ENCODE results near the gene AQP2.

Gene AQP2

GRCh38 chr12:49972641-49973360, 22.3 kb downstream of the AQP2 start, which contains the start of gene AQP6:
TSS of gene AQP6 (plus strand) at chr12:49972947. CDS start at chr12:49973174, 227 bp downstream.
- Histone ChIP-seq H3K27ac (ENCODE audit: low read length) (no peak within 1 kb of the TSS), H3K27me3 (ENCODE audit: control insufficient read depth, insufficient read depth, low read length) (no peaks in the 10 kb centered on the region; the same call in 1 of the 2 replicates), H3K4me1 (ENCODE audit: control insufficient read depth, insufficient read depth, low read length) (no peaks in the 10 kb centered on the region), H3K4me3 (ENCODE audit: low read length) (no peak within 1 kb of the TSS), H3K36me3 (ENCODE audit: control insufficient read depth, insufficient read depth, low read length) (no peaks in the 10 kb centered on the region), H3K9me3 (ENCODE audit: control insufficient read depth, insufficient read depth, low read length) (no peaks in the 10 kb centered on the region)
- WGBS (ENCODE audit: insufficient coverage, insufficient read length): no CpG with 5 or more reads among the region's 18 CpGs
- DNase-seq (ENCODE audit: low read depth, low spot score): no peak

GRCh38 chr12:49973361-49973830, 22.9 kb downstream of the AQP2 start:
- Histone ChIP-seq H3K9me3 (ENCODE audit: control insufficient read depth, insufficient read depth, low read length) (no peaks in the 10 kb centered on the region), H3K4me1 (ENCODE audit: control insufficient read depth, insufficient read depth, low read length) (no peaks in the 10 kb centered on the region), H3K36me3 (ENCODE audit: control insufficient read depth, insufficient read depth, low read length) (no peaks in the 10 kb centered on the region), H3K27me3 (ENCODE audit: control insufficient read depth, insufficient read depth, low read length) (no peaks in the 10 kb centered on the region), H3K27ac (ENCODE audit: low read length) (no peak overlapping the region), H3K4me3 (ENCODE audit: low read length) (no peak overlapping the region)
- no peak for DNase-seq (ENCODE audit: low read depth, low spot score)
- no CpG with 5 or more reads among the region's 19 CpGs for WGBS (ENCODE audit: insufficient coverage, insufficient read length)

GRCh38 chr12:49974231-49974675, 23.7 kb downstream of the AQP2 start:
- Histone ChIP-seq H3K4me1 (ENCODE audit: control insufficient read depth, insufficient read depth, low read length) (no peaks in the 10 kb centered on the region; the same call in 1 of the 2 replicates), H3K36me3 (ENCODE audit: control insufficient read depth, insufficient read depth, low read length) (no peaks in the 10 kb centered on the region), H3K4me3 (ENCODE audit: low read length) (no peak overlapping the region), H3K27ac (ENCODE audit: low read length) (no peak overlapping the region), H3K9me3 (ENCODE audit: control insufficient read depth, insufficient read depth, low read length) (no peaks in the 10 kb centered on the region), H3K27me3 (ENCODE audit: control insufficient read depth, insufficient read depth, low read length) (no peaks in the 10 kb centered on the region)
- WGBS (ENCODE audit: insufficient coverage, insufficient read length): no CpG with 5 or more reads among the region's 15 CpGs
- no peak for DNase-seq (ENCODE audit: low read depth, low spot score)

- Histone ChIP-seq H3K36me3 (ENCODE audit: control insufficient read depth, insufficient read depth, low read length) (no peaks in the 10 kb centered on the region), H3K4me3 (ENCODE audit: low read length) (no peak overlapping the region), H3K27ac (ENCODE audit: low read length) (no peak overlapping the region), H3K4me1 (ENCODE audit: control insufficient read depth, insufficient read depth, low read length) (peaks cover 2% of the 10 kb centered on the region; the same call in 1 of the 2 replicates), H3K9me3 (ENCODE audit: control insufficient read depth, insufficient read depth, low read length) (no peaks in the 10 kb centered on the region), H3K27me3 (ENCODE audit: control insufficient read depth, insufficient read depth, low read length) (no peaks in the 10 kb centered on the region)
- no peak for DNase-seq (ENCODE audit: low read depth, low spot score)
- WGBS (ENCODE audit: insufficient coverage, insufficient read length): no CpG with 5 or more reads among the region's 8 CpGs
Measured at GRCh38 chr12:49974677-49975317, 24.3 kb downstream of the AQP2 start.

DNA sequence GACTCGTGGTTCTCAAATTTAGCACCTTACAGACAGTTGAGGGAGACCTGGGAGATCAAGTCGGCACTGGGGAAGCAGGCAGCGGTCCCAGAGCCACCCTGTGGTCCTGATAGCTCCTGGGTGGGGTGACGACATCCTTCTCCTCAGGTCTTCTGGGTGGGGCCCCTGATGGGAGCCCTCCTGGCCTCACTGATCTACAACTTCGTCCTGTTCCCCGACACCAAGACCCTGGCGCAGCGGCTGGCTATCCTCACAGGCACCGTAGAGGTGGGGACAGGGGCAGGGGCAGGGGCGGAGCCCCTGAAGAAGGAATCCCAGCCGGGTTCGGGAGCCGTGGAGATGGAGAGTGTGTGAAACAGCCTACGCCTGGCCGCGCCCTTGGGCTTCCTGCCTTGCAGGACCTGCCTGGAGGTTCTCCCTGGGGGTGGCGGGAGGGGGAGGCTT, 24.8 kb downstream of the AQP2 start:
- no CpG with 5 or more reads among the region's 17 CpGs for WGBS (ENCODE audit: insufficient coverage, insufficient read length)
- H3K9me3 ChIP-seq (ENCODE audit: control insufficient read depth, insufficient read depth, low read length): no peaks in the 10 kb centered on the region
- H3K27me3 ChIP-seq (ENCODE audit: control insufficient read depth, insufficient read depth, low read length): no peaks in the 10 kb centered on the region
- no peak overlapping the region for H3K27ac ChIP-seq (ENCODE audit: low read length)
- H3K4me3 ChIP-seq (ENCODE audit: low read length): no peak overlapping the region
- no peaks in the 10 kb centered on the region for H3K36me3 ChIP-seq (ENCODE audit: control insufficient read depth, insufficient read depth, low read length)
- no peak for DNase-seq (ENCODE audit: low read depth, low spot score)
- H3K4me1 ChIP-seq (ENCODE audit: control insufficient read depth, insufficient read depth, low read length): peaks cover 2% of the 10 kb centered on the region; the same call in 1 of the 2 replicates

DNA sequence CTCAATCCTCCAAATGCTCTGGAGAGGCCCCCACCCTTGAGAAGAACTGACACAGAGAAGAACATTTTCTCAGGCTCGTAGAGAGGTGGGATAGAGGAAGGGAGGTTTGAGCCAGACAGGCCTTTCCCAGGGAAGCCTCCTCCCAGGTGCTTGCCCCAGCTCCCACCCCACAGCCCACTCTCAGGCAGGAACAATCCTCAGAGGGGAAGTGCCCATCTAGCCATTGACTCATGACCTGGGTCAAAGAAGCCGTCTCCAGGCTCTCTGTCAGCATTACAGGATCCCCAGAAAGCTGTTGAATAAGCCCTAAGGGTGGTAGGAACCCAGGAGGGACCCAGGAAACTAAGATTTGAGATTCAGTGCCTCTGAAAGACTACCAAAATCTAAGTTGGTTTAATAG, 26.0 kb downstream of the AQP2 start:
- H3K27me3 ChIP-seq (ENCODE audit: control insufficient read depth, insufficient read depth, low read length): no peaks in the 10 kb centered on the region
- H3K36me3 ChIP-seq (ENCODE audit: control insufficient read depth, insufficient read depth, low read length): no peaks in the 10 kb centered on the region
- no peak overlapping the region for H3K27ac ChIP-seq (ENCODE audit: low read length)
- peaks cover 2% of the 10 kb centered on the region; the same call in 1 of the 2 replicates for H3K4me1 ChIP-seq (ENCODE audit: control insufficient read depth, insufficient read depth, low read length)
- WGBS (ENCODE audit: insufficient coverage, insufficient read length): no CpG with 5 or more reads among the region's 2 CpGs
- H3K4me3 ChIP-seq (ENCODE audit: low read length): no peak overlapping the region
- no peaks in the 10 kb centered on the region for H3K9me3 ChIP-seq (ENCODE audit: control insufficient read depth, insufficient read depth, low read length)
- DNase-seq (ENCODE audit: low read depth, low spot score): no peak

GRCh38 chr12:49978125-49978524, 27.6 kb downstream of the AQP2 start:
- H3K27ac ChIP-seq (ENCODE audit: low read length): no peak overlapping the region
- H3K4me1 ChIP-seq (ENCODE audit: control insufficient read depth, insufficient read depth, low read length): peaks cover 2% of the 10 kb centered on the region; the same call in 1 of the 2 replicates
- H3K9me3 ChIP-seq (ENCODE audit: control insufficient read depth, insufficient read depth, low read length): no peaks in the 10 kb centered on the region
- no peaks in the 10 kb centered on the region for H3K36me3 ChIP-seq (ENCODE audit: control insufficient read depth, insufficient read depth, low read length)
- no peak overlapping the region for H3K4me3 ChIP-seq (ENCODE audit: low read length)
- H3K27me3 ChIP-seq (ENCODE audit: control insufficient read depth, insufficient read depth, low read length): no peaks in the 10 kb centered on the region
- no CpG with 5 or more reads among the region's 4 CpGs for WGBS (ENCODE audit: insufficient coverage, insufficient read length)
- no peak for DNase-seq (ENCODE audit: low read depth, low spot score)

DNA sequence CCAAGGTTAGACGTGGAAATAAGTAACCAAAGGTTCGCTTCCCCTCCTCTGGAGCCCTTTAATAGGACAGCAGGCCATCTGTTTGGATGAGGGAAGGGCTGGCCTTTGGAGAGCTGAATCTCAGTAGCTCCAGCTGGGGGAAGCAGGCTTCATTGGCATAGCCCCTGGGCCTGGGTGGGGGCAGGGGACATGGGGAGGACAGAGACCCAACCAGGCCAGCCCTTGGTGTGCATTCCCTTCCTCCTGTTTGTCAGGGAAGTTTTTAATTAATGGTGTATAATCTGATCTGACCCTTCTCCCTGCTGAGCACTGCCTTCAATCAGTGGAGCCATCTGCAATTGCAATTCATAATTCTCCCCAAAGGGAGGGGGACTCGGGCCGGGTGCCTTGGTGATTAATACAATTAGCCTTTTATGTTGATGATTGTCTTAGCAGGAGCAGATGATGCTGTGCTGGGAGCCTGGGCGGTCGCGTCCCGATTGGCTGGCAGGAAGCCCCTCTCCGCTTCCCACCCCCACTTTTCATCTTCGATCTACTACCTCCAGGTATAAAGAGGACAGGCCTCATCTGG, 28.6 kb downstream of the AQP2 start:
- no peak for DNase-seq (ENCODE audit: low read depth, low spot score)
- no peaks in the 10 kb centered on the region for H3K36me3 ChIP-seq (ENCODE audit: control insufficient read depth, insufficient read depth, low read length)
- WGBS (ENCODE audit: insufficient coverage, insufficient read length): no CpG with 5 or more reads among the region's 10 CpGs
- no peak overlapping the region for H3K27ac ChIP-seq (ENCODE audit: low read length)
- H3K4me1 ChIP-seq (ENCODE audit: control insufficient read depth, insufficient read depth, low read length): peaks cover 2% of the 10 kb centered on the region; the same call in 1 of the 2 replicates
- no peak overlapping the region for H3K4me3 ChIP-seq (ENCODE audit: low read length)
- no peaks in the 10 kb centered on the region for H3K27me3 ChIP-seq (ENCODE audit: control insufficient read depth, insufficient read depth, low read length)
- H3K9me3 ChIP-seq (ENCODE audit: control insufficient read depth, insufficient read depth, low read length): no peaks in the 10 kb centered on the region

DNA sequence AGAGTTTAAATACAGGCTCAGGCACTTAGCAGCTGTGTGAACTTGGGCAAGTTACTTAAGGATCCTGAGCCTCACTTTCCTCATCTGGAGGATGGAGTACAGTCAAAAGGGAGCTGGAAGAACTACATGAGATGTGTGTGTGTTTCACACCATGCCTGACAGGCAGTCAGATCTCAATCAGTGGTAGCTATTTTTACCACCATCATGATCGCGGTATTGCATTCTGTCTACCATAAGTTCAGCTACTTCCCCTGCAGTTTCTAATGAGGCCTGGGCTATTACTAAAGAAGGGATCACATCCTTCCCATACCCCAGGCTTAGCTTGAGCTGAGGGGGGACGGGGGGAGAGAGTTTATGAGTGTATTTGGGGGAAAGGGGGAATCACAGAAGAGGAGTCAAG, 29.3 kb downstream of the AQP2 start:
- H3K36me3 ChIP-seq (ENCODE audit: control insufficient read depth, insufficient read depth, low read length): no peaks in the 10 kb centered on the region
- H3K27ac ChIP-seq (ENCODE audit: low read length): no peak overlapping the region
- peaks cover 2% of the 10 kb centered on the region; the same call in 1 of the 2 replicates for H3K4me1 ChIP-seq (ENCODE audit: control insufficient read depth, insufficient read depth, low read length)
- no peaks in the 10 kb centered on the region for H3K27me3 ChIP-seq (ENCODE audit: control insufficient read depth, insufficient read depth, low read length)
- no peaks in the 10 kb centered on the region for H3K9me3 ChIP-seq (ENCODE audit: control insufficient read depth, insufficient read depth, low read length)
- no peak for DNase-seq (ENCODE audit: low read depth, low spot score)
- no CpG with 5 or more reads among the region's 3 CpGs for whole genome bisulfite sequencing (ENCODE audit: insufficient coverage, insufficient read length)
- H3K4me3 ChIP-seq (ENCODE audit: low read length): no peak overlapping the region

DNA sequence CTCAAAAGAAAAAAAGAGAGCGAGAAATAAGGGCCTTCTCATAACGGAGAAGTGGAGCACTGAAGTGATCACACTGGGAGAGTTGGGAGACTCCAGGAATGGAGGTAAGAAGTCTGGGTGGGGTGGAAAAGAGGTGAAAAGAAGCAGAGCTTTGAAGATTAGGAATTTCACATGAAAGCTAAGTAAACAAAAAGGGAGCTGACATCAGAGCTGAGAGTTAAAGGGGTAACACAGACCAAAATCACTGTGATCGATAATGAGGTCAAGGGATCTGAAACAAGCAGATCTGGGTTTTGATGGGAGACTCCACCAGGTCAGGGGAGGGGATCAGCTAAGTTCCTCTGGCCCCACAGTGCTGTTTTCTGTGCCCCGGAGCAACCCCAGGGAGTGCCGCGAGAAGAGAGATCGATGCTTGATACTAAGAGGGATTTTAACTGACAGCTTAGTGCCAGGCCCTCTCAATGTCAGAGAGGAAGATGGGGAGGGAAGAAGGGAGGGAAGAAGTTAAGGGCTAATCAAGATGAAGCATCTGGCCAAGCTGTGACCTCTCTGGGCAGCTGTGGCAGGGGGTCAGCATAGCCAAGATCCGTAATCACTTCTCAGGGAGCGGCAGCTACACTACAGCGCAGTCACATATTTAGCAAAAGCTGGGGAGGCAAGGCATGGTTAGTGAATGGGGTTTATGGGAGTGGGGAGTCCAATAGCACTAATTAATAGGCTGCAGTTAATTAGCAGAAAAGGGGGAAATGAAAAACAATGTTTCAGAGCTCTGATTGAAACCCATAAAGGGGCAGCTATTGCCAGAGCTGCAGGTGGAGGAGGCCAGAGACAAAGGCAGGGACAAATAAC, 30.2 kb downstream of the AQP2 start:
- peaks cover 2% of the 10 kb centered on the region; the same call in 1 of the 2 replicates for H3K4me1 ChIP-seq (ENCODE audit: control insufficient read depth, insufficient read depth, low read length)
- H3K36me3 ChIP-seq (ENCODE audit: control insufficient read depth, insufficient read depth, low read length): no peaks in the 10 kb centered on the region
- no peaks in the 10 kb centered on the region for H3K27me3 ChIP-seq (ENCODE audit: control insufficient read depth, insufficient read depth, low read length)
- no peak overlapping the region for H3K27ac ChIP-seq (ENCODE audit: low read length)
- WGBS (ENCODE audit: insufficient coverage, insufficient read length): no CpG with 5 or more reads among the region's 10 CpGs
- no peaks in the 10 kb centered on the region for H3K9me3 ChIP-seq (ENCODE audit: control insufficient read depth, insufficient read depth, low read length)
- no peak for DNase-seq (ENCODE audit: low read depth, low spot score)
- no peak overlapping the region for H3K4me3 ChIP-seq (ENCODE audit: low read length)

All from iPS DF 6.9 (cell line).